ENCODE data around the gene NKD2.
"Not testable (repeated sequence)": the region's sequence is repeated elsewhere in the genome, so short reads cannot be mapped to it uniquely, and the experiment has no call there.

Gene NKD2

GRCh38 chr5:979100-979817 is 29.3 kb upstream of the NKD2 start:
- no peak for DNase-seq

DNA sequence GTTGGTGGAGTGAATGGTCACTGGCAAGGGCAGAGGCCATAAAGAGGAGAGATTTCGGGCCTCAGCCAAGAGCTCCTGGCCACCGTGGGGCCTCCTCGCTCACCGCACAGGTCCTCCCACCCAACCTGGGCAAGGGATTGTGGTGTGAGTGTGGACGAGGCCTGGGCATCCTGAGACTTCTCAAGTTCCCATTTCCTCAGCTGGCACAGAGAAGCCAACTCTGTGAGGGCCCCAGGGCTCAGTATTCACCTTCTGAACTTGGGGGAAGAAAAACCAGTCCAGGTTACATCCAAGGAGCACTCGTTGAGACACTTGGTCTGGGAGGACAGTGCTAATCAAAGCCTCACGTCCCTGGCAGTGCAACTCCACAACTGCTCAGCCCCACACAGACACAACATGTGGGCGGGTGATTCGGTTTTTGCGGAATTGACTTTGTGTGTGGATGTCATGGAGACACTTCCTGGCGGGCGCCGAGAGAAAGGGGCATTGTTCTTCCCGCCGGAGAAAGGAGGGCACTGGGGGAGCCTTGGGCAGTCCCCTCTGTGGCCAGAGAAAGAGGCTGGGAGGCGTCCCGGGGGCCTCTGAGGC is 28.5 kb upstream of the NKD2 start:
- no peak for DNase-seq

DNA sequence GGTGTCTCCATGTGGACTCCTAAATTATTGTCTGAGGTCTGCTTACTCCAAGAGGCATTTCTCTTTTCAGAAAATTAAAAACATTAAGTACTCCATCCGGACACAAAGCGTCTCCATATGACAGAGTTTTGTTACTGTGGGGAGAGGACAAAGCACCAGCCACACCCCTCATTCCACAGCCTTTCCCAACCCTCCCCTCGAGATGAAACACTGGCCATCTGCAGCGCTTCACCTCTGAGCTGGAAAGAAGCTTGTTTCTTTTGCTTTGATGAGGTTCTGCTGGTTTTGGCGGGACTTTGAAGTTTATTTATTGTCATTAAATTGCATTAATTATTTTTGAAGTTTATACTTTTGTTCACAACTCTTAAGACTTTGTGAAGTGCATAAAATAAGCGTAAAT is 27.6 kb upstream of the NKD2 start:
- DNase-seq = no peak

DNA sequence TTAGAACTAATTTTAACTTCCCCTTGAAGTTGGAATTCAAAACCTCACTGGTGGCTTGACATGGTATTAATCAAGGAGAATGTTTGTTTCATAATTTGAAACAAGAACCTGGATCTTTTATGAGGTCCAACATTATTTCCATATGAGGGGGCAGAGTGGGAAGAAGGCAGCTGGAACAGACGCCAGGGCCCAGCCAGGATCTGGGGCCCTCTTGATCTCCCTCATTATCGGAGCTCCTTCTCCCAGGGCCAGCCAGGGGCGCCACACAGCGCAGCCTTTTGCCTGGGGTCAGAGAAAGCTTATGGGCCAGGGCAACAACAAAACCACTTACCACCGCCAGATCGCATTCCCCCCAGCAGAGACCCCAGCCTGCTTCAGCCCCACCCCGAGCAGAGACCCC is 27.1 kb upstream of the NKD2 start:
- DNase-seq = no peak

- no peak for DNase-seq
These were observed 26.0 kb upstream of the NKD2 start for GRCh38 chr5:982377-983237.

- DNase-seq = no peak
These were observed 25.4 kb upstream of the NKD2 start for GRCh38 chr5:983238-983524.

DNA sequence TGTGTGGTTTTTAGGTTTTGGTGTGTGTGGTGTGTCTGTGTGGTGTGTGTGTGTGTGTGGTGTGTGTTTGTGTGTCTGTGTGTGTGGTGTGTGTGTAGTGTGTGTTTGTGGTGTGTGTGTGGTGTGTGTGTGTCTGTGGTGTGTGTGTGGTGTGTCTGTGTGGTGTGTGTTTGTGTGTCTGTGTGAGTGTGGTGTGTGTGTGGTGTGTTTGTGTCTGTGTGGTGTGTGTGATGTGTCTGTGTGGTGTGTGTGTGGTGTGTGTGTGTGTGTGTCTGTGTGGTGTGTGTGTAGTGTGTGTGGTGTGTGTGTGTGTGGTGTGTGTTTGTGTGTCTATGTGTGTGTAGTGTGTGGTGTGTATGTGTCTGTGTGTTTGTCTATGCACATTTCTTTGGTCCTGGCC is 25.0 kb upstream of the NKD2 start:
- DNase-seq = no peak

- no peak for DNase-seq
These were observed 23.8 kb upstream of the NKD2 start for GRCh38 chr5:984774-985173.

DNA sequence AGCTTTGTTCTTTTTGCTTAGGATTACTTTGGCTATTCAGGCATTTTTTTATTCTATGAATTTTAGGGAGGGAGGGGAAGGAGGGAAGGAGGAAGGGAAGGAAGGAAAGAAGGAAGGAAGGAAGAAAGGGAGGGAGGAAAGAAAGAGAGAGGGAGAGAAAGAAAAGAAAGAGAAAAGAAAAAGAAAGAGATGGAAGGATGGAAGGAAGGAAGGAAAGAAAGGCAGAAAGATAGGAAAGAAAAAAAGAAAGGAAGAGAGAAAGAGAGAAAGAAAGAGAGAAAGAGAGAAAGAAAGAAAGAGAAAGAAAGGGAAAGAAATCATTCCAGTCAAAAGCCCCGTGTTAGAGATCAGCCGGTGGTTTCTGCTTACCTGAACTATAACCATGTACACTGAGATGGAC is 20.8 kb upstream of the NKD2 start:
- no peak for DNase-seq

DNA sequence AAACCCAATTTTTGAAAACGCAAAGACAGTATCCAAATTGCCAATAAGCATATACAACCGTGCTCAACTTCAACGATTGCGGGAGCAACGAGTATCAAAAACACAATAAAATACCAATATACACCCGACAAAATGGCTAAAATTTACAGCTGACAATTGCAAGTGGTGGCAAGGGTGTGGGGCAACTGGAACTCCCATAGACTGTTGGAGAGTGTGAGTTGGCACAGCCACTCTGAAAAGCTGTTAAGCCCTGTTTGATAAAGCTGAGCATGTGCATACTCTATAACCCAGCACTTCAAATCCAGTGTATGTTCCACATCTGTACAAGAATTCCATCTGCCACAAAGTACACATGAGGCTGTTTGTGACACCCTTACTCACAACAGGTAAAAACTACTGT is 20.3 kb upstream of the NKD2 start:
- DNase-seq = no peak

DNA sequence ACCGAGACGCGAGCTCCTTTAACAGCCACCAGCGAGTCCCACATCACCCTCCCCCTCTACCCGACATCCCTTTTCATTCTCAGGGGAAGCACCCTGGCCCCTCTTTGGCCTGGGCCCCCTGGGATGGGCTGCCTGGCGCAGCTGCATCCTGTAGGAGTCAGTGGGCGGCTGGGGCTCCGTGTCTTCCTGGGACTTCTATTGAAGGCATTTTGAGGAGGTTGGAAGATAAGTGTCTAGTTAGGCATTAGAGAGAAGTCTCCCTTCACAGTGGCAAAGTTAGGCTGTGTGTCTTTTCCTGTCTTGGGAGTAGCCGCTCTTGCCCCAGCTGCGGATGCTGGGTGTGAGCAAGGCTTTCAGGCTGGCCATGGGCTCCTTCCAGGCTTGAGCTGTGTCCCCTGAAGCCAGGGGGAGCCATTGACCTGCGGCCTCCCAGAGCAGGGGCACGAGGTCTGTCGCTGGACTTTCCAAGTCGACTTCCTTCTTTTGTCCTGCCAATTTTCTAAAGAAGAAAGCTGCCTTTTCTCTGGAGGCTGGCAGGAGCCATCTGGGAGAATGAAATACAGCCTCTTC is 18.6 kb upstream of the NKD2 start:
- DNase-seq = no peak

DNA sequence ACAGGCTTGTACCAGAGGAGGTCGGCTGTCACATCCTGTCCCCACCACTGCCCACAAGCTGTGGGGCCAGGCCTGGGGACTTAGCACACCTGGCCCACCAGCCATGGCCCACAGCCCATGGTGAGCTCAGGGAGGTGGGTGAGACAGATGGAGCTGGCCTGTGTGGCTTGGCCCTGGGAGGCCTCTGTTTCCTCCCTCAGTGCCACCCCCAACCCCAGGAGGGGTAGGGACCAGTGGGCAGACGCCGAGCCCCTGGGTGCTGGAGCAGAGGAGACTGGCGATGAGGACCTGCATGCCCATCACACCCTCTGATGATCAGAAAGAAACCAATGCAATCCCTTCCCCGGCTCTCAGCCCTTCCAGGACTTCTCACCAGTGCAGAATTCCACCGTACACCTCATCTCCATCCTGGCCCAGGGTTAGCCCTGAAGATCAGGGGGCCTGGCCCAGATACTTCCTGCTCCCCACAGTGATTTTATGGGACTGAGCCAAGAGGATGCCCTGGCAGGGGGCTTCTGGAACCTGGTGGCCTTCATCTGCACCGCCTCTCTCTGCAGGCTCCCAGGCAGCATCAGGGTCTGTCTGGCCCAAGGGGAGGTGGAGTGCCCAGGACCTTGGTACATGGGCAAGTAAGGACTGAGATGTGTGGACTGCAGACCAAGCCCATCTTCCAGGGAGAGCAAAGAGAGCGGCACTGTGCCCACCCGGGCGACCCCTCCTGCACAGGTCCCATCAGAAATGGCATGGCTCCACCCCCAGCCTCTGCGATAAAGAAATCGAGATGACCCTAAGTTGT is 16.9 kb upstream of the NKD2 start:
- no peak for DNase-seq

DNA sequence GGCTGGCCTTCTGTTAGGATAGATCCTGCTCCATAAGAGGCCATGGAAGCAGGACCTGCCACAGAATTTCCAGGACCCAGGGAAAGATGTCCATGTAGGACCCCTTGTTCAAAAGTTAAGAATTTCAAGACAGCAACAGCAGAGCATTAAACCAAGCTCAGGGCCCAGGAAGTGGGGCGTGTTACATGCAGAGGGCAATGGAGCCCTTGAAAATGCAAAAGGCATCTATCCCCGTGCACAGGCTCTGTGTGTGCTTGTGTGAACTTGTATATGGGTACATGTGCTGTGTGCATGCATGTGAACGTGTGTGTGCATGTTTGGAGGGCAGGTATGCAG is 14.4 kb upstream of the NKD2 start:
- DNase-seq = no peak

DNA sequence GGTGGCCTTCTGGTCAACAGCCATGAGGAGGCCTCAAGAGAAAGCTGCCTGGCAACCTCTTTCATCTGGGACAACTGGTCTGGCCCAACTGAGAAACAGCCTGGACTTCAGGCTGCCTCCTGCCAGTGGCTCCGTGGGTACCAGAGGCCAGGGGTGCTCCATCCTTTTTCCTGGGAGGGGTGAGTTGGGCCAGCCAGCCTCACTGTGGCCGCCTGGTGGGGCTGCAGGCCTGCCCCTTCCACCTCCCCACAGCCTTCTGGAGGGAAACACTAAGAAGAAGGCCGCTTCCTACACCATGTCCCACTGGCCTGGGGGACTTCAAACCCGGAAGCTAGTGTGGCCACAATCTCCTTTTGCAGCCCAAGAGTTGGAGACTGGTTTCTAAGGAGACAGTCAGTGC is 13.8 kb upstream of the NKD2 start:
- DNase-seq = no peak

GRCh38 chr5:995318-995717 is 13.3 kb upstream of the NKD2 start:
- no peak for DNase-seq

DNA sequence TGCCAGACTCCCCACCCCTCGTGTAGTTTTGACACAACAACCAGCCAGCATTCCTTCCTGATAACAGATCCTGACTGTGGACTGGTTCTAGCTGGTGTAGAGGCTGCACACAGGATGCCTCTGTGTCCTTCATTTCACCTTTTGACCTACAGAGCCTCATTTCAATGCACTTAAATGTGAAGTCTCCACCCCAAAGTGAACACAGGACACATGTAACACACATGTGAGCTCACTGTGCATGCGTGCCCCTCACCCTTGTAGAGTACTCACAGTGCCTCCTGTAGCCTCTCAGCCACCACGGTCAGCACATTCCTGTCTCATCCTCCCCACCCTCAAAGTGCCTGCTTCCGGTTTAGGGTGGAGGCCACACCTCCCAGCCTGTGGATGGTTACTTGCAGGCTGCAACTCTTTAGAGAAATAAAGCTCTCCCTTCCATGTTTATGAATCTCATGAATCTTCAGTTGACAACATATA is 11.6 kb upstream of the NKD2 start:
- DNase-seq = no peak

GRCh38 chr5:997711-998110 is 10.9 kb upstream of the NKD2 start:
- no peak for DNase-seq

GRCh38 chr5:998246-999031 is 10.2 kb upstream of the NKD2 start:
- DNase-seq = no peak

- no peak for DNase-seq
These were observed 9.5 kb upstream of the NKD2 start for GRCh38 chr5:999032-999501.

DNA sequence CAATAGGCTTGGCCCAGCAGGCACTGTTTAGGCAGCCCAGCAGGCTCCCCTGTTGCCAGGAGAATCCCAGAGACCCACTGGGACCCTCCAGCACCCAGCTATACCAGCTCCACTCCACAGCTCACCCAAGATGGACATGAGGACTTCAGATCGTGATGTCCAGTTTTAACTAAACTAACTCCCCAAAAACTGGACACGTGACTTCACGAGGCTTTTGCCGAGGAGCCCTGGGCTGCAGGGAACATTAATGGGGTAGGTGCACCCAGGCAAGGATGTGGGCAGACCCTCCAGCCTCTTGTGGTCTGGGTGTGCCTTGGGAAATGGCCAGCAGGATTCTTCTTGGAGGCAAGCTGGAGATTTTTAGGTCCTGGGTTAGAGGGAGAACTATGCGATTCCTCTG is 8.9 kb upstream of the NKD2 start:
- DNase-seq = no peak

DNA sequence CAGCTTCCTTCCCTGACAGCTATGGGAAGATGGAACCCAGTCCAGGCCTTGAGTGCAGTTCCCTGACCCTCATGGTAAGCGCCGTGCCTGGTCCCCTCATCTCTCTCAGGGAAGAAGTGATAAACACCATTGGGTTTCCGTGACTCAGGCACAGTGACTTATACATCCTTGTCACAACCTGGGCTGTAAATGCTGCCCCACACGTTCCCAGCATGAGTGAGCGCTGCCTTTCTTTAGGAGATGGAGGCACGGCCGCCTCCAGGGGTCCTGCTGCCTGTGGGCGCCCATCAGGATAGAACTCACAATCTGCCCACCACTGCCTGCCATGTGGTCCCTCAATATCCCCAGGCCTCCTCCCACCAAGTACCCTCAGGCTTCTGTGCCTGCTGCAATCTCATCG is 8.3 kb upstream of the NKD2 start:
- no peak for DNase-seq

DNA sequence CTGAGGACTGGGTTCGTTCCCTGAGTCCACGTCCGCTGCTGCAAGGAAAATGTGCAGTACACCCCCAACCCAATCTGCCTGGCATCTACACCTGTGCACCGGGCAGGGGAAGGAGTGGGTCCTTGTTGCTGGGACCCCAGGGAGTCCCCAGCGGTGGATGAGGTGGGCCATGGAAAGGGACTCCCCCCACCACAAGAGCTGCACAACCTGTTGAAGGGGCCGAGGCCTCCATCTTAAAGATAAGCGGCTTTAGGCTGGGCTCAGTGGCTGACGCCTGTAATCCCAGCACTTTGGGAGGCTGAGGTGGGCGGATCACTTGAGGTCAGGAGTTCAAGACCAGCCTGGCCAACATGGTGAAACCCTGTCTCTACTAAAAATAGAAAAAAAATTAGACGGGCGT is 7.8 kb upstream of the NKD2 start:
- DNase-seq = not testable (repeated sequence)
